ENCODE measurements around the gene STOM.
"Not testable (repeated sequence)": the region's sequence is repeated elsewhere in the genome, so short reads cannot be mapped to it uniquely, and the experiment has no call there.

Gene STOM, protein sequence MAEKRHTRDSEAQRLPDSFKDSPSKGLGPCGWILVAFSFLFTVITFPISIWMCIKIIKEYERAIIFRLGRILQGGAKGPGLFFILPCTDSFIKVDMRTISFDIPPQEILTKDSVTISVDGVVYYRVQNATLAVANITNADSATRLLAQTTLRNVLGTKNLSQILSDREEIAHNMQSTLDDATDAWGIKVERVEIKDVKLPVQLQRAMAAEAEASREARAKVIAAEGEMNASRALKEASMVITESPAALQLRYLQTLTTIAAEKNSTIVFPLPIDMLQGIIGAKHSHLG

GRCh38 chr9:121369595-121370265 lies at the start of gene STOM:
STOM (minus strand) TSS chr9:121370250; CDS start chr9:121370187, 63 bp downstream.
- DNase-seq (ENCODE audit: low spot score), result no peak

DNA sequence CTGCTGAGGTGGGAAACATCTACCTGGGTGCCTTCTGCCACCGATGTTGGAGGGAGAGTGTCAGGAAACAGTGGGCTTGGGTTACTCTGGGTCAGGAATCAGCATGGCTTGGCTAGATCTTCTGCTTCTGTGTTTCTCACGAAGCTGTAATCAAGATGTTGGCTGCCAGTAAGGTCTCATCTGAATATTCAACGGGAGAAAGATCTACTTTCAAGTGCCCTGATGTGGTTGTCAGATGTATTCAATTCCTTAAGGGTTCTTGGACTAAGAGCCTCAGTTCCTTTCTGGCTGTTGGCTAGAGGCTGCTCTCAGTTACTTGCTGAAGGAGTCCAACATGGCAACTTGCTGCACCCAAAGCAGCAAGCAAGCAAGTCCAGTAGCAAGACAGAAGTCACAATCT lies 41.9 kb upstream of the STOM start:
- no peak for DNase-seq (ENCODE audit: low spot score)

GRCh38 chr9:121405899-121406298 lies 35.8 kb upstream of the STOM start:
- DNase-seq (ENCODE audit: low spot score), result no peak

DNA sequence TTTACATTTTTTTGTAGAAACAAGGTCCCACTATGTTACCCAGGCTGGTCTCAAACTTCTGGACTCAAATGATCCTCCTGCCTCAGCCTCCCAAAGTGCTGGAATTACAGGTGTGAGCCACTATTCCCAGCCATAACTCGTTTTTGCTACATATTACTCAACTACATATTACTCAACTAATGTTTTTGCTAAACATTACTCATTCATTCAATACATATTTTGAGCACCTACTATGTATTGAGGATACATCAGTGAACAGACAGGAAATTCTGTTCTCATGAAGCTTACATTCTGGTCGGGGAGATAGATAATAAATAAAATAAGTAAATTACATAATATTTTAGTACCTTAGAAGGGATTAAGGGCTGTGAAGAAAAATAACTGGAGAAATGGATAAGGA lies 34.9 kb upstream of the STOM start:
- no peak for DNase-seq (ENCODE audit: low spot score)

DNA sequence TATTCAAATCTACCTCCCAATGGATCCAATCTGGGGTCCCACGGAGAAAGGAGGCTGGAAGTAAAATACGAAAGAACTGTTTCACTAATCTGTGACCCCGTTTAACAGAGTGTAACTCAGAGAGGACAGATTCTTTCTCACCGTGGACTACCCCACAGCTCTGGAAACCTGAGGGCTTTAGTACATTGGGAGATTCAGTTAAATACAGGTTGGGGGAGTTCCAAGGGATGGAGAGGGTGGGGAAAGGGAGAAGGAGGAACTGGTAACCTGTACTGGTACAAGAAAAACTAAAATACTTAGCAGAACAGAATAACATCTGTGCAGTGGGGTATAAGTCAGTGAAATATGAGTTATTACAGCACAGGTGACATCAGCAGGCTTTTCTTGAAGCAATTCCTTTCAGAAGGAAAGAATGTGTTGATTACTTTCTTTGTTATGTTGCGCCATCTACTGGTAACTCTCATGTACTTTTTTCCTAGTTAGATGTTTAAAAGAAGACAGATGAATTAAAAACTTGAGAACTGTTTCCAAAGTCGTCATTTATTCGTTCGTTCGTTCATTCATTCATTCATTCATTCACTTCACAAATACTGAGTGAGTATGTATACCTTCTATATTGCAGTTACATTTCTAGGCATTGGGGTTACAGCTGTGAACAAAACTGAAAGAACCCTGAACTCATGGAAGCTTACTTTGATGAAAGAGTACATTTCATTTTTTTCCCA lies 30.0 kb upstream of the STOM start:
- no peak for DNase-seq (ENCODE audit: low spot score)

GRCh38 chr9:121399126-121399882 lies 29.3 kb upstream of the STOM start:
- no peak for DNase-seq (ENCODE audit: low spot score)

- DNase-seq (ENCODE audit: low spot score), result no peak
Measured at GRCh38 chr9:121398374-121398773, 28.3 kb upstream of the STOM start.

GRCh38 chr9:121397277-121397676 lies 27.2 kb upstream of the STOM start:
- DNase-seq (ENCODE audit: low spot score), result not testable (repeated sequence)

DNA sequence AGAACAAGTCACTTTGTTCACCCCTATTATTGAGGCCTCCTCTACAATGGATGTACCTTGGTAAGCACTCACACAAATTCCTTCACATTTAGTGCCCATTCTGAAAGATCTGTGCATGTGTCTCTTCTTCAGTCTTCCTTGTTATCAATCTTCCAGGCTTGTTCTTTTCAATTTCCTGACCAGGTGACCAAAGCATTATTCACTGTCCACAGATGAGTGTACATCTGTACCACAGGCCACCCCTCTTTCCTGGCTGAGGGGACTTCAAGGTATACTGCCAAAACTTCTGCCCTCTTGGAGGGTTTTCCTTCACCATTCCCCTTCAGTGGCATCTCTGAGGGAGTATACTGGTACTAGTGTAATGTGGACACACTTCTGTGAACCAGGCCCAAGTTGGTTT lies 25.5 kb upstream of the STOM start:
- DNase-seq (ENCODE audit: low spot score), result no peak

DNA sequence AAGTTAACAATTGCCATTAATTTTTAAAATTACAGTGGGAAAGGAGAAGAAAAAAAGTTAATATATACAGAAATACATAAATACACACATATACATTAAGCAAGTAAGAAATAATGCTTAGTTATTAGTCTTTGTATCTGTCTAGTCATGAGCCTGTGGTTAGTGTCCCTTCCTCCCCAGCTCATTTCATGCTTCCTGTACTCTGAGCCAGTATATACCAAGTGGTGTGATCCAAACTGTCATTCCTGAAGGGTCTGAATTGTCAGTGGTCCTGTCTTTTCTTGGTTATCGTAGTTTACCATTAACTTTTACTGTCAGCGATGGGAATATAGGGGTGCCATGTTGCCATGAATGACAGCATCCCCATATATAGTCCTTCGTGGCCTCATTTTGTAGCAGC lies 24.2 kb upstream of the STOM start:
- no peak for DNase-seq (ENCODE audit: low spot score)

GRCh38 chr9:121393318-121393717 lies 23.3 kb upstream of the STOM start:
- no peak for DNase-seq (ENCODE audit: low spot score)

DNA sequence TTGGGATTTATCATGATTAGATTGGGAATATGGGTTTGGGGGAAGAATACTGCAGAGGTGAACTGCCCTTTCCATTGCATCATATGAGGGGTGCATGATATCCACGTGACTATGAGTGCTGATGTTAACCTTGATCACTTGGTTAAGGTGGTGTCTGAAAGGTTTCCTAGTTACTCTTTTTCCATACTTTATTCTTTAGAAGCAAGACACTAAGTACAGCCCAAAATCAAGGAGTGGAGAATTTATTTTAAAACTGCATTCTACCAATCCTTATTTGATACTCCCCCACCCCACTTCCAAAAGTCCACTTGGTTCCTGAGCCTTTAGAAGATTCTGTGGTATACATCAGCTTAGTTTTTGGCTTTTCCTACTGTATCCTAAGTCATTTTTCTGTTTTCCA lies 20.3 kb upstream of the STOM start:
- DNase-seq (ENCODE audit: low spot score), result no peak

DNA sequence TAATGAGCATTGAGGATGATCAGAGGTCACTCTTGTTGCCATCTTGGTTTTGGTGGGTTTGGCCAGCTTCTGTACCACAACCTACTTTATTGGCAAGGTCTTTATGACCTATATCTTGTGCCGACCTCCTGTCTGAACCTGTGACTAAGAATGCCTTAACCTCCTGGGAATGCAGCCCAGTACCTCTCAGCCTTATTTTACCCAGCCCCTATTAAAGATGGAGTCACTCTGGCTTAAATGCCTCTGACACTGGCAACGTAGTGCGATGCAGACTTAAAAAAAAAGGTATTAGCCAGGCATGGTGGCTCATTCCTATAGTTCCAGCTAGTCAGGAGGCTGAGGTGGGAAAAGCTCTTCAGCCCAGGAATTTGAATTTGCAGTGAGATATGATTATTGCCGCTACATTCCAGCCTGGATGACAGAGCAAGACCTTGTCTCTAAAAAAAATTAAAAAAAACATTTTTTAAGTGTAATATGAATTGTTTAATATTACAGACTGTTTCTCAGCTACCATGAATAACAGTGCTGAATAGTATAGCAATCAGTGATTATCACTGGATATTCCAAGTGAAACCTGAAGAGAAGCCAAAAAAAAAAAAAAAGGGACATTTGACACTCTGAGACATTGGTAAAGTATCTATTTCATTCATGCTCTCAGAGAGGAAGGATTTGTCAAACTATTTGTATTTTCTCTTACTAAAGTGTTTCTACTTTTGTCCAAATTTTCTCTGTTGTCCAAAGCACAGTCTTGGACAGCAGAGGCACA lies 18.3 kb upstream of the STOM start:
- no peak for DNase-seq (ENCODE audit: low spot score)

GRCh38 chr9:121386442-121387175 lies 16.6 kb upstream of the STOM start:
- no peak for DNase-seq (ENCODE audit: low spot score)

- DNase-seq (ENCODE audit: low spot score), result no peak
Measured at GRCh38 chr9:121383715-121384114, 13.7 kb upstream of the STOM start.

GRCh38 chr9:121380846-121381245 lies 10.8 kb upstream of the STOM start:
- no peak for DNase-seq (ENCODE audit: low spot score)

DNA sequence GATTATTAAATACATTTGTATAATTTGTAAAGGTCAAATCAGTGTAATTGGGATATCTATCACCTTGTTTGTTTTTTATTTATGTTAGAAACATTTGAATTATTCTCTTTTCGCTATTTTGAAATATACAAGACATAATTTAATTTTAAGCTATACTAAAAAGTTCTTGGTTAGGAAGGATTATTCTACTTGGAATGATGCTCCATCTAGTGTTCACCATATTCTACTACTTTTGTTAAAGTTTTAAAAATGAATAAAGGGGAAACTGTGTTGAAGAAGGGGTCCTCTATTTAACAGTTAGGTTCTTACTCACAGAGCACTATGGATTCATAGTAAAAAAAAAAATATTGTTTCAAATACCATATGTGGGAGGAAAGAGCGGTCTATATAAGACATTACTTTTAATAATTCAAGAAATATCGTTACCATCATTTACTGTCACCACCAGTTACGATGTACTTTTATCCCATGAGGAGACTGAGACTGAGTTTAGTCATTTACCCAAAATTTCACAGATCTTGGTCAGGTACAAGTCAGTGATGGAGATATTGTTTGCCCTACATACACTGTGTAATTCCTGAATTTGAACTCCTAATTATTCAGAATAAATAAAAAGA lies 6.3 kb upstream of the STOM start:
- DNase-seq (ENCODE audit: low spot score), result no peak

DNA sequence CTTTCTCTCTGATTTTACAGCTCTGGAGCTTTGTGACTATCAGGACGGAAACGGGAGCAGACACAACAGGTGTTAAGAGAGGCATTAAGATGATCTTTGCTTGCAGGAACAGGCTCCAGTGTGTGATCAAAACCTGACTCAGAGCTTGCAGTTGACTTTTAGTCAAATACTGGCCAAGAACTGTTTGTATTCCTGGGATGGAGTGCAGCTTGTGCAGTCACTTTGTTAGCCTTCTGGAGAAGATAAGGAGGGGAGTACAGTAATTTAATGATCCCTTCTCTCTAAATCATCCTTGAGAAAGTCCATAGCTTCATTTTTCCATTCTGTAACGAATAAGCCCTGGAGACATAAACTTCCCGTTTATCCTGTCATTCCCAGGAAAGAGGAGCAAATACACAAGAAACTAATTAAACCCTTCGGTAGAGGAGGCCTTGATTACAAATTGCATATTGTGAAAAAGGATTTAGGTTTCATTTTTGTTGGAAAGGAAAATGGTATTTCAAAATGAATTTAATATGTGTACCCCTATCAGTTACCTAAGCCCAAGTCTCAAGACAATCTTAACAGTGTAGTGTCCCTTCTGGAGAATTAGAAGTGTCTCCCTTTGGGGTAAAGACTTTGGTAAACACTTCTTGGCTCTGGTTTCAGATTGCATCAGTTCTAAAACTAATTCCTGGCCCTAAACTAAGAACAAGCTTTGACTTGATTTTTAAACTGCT lies 3.1 kb upstream of the STOM start:
- no peak for DNase-seq (ENCODE audit: low spot score)

GRCh38 chr9:121372239-121373010 lies 2.4 kb upstream of the STOM start:
- DNase-seq (ENCODE audit: low spot score), result no peak
